HG03280 (cell line): Measurements from ENCODE around the gene ZBTB49.

Source experiments
- ATAC-seq: cut with Tn5 transposase; IDR thresholded peaks from one replicate; pipeline ENCODE4 v1.9.1; 2021; ENCODE audit warnings: mild to moderate bottlenecking, moderate library complexity; ENCODE audit not compliant: unreplicated experiment

Gene ZBTB49

DNA sequence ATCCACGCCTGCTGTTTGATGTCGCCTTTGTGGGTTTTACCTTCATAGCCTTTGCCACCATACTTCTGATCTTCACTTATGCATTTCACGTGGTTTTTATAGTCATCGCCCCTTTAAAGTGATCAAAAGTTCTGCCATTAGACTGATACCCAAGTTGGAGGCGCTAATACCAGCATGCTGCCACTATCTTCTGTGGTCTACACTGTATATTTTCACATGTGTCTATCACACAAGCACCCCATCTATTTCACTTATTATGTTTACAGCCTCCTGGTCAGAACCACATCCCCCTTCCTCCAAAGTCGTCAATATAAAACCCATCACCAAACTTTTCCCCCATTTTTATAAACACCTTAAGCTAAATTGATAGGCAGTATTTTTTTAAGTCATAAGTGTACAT, 8.3 kb upstream of the ZBTB49 start:
- ATAC-seq: no peak

DNA sequence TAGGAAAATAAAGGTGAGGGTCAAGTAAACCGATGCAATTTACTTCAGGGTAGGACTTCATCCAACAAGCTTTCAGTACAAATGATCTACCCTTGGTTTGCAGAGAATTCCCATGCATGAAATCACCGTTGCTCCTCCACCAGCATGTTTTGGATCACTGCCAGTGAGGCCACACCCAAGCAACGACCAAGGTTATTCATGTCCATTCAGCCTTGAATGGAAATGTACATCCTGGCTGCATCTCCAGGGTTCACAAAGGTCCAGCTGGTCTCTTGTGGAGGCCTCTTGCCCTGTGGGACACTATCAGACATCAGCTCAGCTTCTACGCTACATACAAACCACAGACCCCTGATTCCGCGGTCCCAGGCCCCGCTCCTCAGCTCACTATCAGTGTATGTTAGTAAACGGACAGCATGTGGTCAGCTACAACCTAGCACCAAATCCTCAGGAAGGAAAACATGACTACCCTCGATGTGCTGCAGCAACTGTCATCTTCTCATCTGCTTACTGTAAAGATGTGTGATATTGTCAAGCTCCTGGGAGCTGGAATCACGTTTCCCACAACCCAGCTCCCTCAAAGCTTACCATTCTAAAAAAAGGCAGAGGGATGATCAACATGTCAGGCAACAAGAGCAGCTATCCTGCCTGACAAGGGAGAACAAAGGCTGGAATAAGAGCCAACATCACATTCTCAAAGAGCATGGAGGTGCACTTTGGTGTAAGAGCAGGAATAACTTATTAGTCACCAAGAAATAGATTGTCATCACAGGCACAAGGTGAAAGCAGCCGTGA, 5.0 kb upstream of the ZBTB49 start:
- ATAC-seq: no peak

DNA sequence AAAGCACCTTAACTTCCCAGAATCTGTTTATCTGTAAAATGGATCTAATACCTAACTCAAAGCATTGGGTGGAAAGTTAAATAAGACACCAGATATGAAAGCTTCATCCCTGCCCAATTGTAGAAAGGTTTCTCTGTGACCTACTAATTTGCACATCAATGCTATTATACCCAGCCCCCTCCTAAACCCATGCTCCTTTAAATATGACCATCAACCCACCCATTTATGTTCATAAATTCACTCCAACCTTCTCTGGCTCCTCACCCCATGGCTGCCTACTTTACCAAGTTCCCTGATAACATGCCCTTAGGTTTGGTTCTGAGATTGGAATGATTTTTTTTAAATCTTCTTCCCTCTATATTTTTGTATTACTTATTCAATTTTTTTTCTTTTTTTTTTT, 2.0 kb upstream of the ZBTB49 start:
- no peak for ATAC-seq

DNA sequence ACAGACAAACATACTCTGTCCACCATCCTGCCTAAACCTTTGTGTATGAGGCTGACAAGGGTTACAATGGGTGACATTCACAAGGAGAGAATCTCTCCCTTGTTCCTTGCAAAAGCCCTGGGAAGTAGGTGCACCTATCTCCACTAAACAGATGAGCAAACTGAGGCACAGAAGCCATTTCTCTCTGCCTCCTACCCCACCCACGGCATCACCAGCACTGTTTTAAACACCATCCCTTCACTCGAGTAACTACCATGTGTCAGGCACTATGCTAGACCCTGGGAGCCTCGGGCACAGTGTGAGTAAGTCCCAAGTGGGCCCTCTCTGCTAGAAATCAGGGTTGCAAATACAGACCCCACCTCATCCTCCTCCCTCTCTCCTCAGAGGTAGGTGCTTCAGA, 996 bp upstream of the ZBTB49 start:
- ATAC-seq: no peak

DNA sequence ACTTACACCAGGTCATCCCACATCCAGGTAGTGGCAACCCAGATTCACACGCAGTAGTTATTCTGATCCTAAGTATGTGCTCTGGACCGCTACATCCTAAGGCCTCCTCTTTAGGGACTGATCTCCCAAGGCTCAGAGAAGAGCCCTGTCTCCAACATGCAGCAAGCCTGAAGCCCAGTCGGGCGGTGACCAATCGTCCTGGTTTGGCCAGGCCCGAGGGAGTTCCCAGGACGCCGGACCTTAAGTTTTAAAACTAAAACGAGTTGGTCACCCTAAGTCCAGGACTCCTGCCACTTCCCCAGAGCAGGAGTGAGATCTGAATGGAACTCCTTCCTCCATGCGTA, 482 bp upstream of the ZBTB49 start:
- peak; percentile 25 for ATAC-seq

DNA sequence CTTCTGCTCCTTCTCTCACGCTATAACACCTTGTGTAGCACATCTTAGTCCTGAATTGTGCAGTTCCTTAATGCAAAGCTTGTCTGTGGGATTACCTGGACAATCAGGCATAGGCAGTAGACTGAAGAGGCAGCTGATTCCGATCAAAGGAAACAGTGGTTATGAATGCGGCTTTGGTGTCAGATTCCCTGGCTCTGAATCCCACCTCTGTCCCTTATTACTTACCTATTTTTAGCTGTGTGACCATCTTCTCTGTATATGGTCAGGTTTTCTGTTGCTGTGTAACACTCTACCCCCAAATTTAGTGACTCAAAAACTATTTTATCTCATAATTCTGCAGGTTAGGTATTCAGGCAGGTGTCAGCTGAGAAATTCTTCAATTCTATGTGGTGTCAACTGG, 3.2 kb downstream of the ZBTB49 start:
- ATAC-seq: no peak

DNA sequence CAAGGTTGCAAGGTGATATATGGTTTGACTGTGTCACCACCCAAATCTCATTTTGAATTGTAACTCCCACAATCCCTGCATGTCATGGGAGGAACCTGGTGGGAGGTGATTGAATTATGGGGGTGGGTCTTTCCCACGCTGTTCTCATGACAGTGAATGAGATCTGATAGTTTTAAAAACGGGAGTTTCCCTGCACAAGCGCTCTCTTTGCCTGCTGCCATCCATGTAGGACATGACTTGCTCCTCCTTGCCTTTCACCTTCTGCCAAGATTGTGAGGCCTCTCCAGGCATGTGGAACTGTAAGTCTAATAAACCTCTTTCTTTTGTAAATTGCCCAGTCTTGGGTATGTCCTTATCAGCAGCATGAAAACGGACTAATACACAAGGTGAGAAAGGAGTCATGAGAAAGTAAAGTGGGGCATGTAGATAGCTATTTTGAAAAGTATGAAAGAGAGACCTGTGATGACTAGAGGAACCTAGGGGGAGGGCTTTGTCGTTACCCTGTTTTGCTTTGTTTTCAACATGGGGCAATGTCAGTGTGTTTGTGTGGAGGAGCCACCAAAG, 6.3 kb downstream of the ZBTB49 start:
- no peak for ATAC-seq

DNA sequence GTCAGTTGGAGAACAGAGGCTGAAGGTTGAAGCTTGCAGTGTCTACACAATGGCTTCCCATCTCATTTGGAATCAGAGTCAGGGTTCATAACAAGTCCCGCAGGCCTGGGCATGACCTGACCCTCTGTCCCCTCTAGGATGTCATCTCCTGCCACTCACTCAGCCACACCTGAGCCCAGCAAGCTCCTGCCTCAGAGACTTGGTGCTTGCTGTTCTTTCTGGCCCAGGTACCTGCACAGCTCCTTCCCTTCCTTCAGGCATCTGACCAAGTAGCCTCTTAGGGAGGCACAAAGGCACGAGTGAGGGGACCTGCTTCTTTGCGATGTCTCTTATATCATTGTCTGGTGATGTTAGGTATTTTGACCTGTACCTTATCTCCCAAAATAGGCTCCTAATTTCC, 9.0 kb downstream of the ZBTB49 start:
- no peak for ATAC-seq

DNA sequence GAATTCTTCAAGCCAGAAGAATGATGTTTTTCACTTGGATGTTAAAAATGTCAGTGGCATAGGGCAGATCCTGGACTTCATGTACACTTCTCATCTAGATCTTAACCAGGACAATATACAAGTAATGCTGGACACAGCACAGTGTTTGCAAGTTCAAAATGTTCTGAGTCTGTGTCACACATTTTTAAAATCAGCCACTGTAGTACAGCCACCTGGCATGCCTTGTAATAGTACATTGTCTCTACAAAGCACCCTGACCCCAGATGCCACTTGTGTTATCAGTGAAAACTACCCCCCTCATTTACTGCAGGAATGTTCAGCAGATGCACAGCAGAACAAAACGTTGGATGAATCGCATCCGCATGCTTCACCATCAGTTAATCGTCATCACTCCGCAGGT, 11.9 kb downstream of the ZBTB49 start:
- no peak for ATAC-seq

DNA sequence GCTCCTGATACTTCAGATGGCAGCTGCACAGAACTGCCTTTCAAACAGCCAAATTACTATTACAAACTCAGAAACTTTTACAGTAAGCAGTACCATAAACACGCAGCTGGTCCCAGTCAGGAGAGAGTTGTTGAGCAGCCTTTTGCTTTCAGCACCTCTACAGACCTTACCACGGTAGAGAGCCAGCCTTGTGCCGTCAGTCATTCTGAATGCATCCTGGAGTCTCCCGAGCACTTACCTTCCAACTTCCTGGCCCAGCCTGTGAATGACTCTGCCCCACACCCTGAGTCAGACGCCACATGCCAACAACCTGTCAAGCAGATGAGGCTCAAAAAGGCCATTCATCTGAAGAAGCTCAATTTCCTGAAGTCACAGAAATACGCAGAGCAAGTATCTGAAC, 12.4 kb downstream of the ZBTB49 start:
- no peak for ATAC-seq

DNA sequence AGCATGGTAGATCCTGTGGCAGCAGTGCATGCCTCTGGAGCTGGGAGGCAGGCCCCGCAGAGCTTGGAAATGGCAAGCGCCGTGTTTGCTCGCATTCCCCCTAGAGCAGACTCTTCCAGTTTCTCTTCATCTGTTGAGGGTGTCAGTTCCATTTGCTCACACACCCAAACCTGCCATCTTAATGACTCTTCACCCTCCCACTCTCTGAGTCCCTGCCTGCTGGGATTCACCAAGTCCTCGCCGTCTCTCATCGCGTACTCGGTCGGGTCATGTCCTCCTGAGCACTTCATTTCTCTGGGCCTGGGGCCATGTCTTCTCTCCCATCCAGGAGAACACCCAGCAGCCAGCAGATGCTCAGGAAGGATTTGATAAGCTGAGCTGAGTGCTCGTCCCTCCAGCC, 16.9 kb downstream of the ZBTB49 start:
- ATAC-seq: no peak

DNA sequence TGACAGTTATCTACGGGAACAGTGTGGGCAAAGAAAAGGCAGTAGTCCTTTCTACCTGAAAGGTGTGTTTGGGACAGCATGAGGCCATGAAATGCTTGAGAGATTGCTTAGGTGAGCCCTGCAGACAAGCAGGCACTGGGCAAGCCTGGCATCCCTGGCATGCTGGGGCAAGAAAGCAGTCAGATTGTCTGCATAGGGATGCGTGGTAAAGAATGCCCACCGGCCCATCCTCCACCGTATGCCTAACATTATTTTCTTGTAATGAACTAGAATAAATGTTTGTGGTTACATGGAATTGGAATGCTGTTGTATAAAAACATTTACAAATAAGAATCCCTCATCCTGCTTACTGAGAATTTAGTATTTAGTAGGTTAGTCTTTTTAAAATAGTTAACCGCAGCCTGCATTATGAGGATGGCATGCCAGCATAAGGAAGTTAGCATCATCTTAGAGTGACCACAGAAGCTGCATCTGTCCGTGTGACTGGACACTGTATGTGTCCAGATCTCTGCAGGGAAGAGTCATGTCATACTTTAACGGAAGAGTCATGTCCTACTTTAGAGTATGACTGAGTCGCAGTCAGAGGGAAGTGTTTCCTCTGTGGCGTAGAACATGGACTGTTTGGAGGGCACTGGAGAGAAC, 18.9 kb downstream of the ZBTB49 start:
- ATAC-seq: no peak

DNA sequence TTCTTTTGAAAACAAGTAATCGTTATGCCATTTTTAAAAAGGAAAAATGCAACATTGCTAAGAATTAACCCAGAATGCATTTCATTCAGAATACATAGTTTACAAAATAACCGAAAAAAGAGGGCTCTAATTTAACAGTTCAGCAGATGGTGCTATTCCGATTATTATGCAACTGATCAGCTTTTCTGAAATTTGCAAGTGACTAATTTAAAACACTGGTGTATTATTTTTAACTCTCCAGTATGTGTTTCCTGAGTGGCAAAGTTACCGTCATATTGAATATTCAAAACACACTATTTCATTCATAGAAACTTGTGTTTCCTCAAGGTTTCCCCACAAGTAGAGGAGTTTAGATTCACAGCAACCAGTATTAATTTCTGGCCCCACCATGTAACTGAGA, 21.1 kb downstream of the ZBTB49 start:
- ATAC-seq: no peak

DNA sequence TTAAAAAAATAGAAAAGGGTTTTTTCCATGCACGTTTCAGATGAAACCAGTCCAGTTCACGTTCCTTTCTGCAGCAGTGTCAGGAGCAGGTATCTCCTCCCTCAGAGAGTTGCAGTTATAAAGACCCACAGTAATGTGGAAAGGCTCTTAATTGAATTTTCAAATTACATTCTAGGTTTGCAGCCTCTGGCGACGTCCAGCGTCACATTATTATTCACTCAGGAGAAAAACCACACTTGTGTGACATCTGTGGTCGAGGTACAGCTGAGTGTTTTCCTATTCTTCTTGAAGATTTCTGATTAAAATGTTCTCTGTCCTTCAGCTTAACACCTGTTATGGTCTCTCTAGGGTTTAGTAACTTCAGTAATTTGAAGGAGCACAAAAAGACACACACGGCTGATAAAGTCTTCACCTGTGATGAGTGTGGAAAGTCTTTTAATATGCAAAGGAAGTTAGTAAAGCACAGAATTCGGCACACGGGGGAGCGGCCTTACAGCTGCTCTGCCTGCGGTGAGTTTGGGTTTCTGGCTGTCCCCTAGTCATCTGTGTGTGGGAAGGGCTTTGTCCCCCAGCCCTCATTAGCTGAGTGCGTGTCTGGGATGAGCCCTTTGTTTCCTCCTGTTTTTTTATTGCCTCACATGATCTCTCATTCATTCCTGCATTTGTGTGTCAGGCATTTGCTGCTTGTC, 25.6 kb downstream of the ZBTB49 start:
- ATAC-seq: no peak

DNA sequence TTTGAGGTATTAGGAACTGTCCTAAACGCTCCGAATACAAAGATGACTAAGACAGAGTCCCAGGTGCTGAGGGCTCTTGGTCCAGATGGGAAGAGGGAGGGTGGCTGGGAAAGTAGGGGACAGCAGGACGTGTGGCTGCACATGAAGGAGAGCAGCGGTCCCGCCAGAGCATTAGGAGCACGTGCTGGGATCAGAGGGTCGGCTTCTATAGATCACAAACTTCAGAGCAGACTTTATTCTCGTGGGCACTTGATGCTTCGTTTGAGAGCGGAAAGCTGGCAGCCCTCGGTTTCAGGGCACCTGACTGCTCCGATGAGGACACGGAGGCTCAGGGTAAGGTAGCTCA, 26.1 kb downstream of the ZBTB49 start:
- ATAC-seq: no peak

DNA sequence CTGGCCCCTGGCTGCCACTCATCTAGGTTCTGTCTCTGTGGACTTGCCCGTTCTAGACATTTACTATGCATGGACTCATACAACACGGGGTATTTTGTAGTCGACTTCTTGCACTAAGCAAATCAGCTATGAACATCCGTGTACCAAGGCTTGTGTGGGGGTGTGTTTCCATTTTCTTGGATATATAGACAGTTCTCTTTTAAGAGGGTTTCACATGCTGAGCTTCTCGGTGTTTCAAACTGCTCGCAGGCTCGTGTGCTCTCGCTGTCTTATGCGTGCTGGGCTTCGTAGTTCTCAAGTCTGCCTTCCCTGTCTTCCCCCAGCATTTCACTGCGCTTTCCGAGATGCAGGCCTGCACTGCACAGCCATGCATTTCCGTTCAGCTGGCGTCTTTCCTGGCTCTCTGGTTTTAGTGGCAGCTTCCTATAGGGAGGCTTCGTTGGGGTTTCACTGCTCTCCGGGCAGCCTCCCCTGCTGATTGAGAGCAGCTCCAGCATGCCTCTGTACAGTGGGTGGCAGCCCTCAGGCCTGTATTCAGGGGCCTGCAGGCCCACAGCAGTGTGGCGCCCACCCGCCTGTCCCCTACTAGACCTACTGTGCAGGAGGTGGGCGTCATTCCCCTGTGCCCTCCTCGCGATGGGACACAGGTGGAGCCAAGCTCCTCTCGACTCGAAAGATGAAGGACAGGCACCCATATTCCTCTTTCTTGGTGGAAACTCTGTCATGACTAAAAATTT, 27.6 kb downstream of the ZBTB49 start:
- ATAC-seq: no peak

DNA sequence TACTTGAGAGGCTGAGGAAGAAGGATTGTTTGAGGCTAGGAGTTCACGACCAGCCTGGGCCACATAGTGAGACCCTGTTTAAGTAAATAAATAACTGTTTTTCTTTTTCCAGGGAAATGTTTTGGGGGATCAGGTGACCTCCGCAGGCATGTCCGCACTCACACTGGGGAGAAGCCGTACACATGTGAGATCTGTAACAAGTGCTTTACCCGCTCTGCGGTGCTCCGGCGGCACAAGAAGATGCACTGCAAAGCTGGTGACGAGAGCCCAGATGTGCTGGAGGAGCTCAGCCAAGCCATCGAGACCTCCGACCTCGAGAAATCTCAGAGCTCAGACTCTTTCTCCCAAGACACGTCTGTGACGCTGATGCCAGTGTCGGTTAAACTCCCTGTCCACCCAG, 30.5 kb downstream of the ZBTB49 start:
- no peak for ATAC-seq

DNA sequence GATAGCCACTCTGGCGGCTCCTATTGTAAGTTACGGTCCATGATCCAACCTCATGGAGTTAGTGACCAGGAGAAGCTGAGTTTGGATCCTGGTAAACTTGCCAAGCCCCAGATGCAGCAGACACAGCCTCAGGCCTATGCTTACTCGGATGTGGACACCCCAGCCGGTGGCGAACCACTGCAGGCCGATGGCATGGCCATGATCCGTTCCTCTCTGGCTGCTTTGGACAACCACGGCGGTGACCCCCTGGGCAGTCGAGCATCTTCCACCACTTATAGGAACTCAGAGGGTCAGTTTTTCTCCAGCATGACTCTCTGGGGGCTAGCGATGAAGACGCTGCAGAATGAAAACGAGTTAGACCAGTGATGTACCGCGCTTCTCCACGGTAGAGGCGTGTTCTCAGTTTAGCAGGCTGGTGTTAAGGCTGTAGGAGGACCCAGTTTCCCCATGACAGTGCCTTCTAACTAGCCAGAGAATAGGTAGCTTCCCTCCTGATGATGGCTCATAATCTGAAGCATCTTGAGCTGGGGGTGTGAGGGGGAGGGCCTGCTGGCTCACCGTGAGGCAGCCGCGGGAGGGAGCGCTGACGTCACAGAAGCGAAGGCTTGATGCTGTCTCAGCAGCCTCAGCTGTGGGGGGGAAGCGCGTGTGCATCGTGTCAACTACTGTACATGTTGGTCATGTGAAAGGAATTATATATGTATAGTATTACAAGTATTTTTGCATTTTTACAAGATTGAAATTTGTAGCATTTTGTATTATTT, 31.1 kb downstream of the ZBTB49 start:
- ATAC-seq: no peak

DNA sequence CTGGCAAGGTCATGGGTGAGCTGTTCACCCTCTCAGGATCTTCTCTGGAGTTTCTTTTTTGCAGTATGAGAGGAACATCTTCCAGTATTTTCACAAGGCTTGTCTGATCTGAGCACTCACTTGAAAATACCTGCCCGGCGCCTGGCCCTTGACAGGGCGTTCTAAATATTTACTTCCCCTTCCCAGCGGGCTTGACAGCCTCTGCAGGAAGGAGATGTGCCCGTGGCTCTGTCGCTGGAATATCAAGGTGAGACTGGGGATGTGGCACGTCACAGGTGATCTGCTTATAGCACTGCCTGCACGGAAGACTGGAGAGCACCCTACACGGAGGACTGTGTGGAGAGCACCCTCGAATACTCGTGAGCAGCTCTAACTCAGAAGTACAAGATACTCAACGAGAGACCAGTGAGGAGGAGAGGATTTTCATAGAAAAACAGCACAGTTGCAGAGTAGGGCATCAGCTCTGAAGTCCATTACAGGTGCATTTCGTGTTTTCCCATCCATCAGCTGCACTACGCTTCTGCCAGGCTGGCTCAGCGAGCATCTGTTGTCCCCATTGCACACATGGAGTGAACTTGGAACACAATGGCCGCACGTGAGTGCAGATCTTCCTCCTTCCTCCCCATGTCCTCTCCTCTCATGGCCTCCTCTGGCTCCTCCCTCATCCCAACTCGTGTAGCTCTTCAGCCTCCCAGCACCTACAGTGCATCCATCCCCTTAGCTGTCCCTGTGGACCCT, 32.1 kb downstream of the ZBTB49 start:
- no peak for ATAC-seq
